GM12873 (cell line): ENCODE results near the gene CYREN.

Experiments
- CTCF ChIP-seq: IDR thresholded peaks from 2 replicates; pipeline ENCODE4 v1.5.1; 2012; ENCODE audit warnings: low read depth, mild to moderate bottlenecking, moderate library complexity, low read length, control low read depth; ENCODE audit not compliant: insufficient read depth; ENCODE audit errors: missing control alignments

CYREN gene

GRCh38 chr7:135121868-135122267 is 48.6 kb downstream of the CYREN start:
- no peak for TF ChIP-seq CTCF

- TF ChIP-seq CTCF = no peak
Observed at GRCh38 chr7:135117096-135117495, 53.4 kb downstream of the CYREN start.
